ENCODE data around the gene ABR. TPM values are rescaled to one million over a fixed set of nuclear protein-coding genes. Genes with fewer than 3 reads are reported as not detected.
"Not testable (repeated sequence)": the region's sequence is repeated elsewhere in the genome, so short reads cannot be mapped to it uniquely, and the experiment has no call there.

ABR gene
- total RNA-seq, 2 experiments from 2014 or later: 143 to 156 TPM

DNA sequence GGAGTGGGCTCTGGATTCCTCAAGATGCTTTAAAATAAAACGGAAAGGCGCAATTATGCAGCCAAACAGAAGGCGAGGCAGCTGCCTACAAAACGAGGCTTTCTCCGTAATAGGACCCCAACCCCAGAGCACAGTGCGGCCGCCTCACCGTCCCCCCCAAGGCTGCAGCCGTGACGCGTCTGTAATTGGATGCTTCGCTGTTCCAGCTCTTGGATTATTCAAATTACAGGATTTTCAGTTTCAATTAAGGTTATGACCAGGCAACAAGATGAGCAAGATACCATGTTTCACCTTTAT lies 37.3 kb upstream of the ABR start:
- H3K27me3 Mint-ChIP-seq (ENCODE audit: low read depth): peaks cover 5% of the 10 kb centered on the region
- ChIA-PET CTCF (no interaction called here), POLR2A (no interaction called here)
- H3K36me3 Mint-ChIP-seq (ENCODE audit: low read depth): no peaks in the 10 kb centered on the region
- H3K27ac Mint-ChIP-seq: no peak overlapping the region
- no peak overlapping the region for H3K4me3 Mint-ChIP-seq
- H3K4me1 Mint-ChIP-seq (ENCODE audit: low read depth): no peaks in the 10 kb centered on the region
- ATAC-seq: no peak
- no peaks in the 10 kb centered on the region for H3K9me3 Mint-ChIP-seq (ENCODE audit: insufficient read depth)
- no peak for DNase-seq

GRCh38 chr17:1216217-1217088 lies 36.7 kb upstream of the ABR start:
- H3K4me1 Mint-ChIP-seq (ENCODE audit: low read depth): no peaks in the 10 kb centered on the region
- no peak for ATAC-seq
- H3K4me3 Mint-ChIP-seq: no peak overlapping the region
- H3K27ac Mint-ChIP-seq: no peak overlapping the region
- no peaks in the 10 kb centered on the region for H3K9me3 Mint-ChIP-seq (ENCODE audit: insufficient read depth)
- ChIA-PET POLR2A (no interaction called here), CTCF (no interaction called here)
- peaks cover 5% of the 10 kb centered on the region for H3K27me3 Mint-ChIP-seq (ENCODE audit: low read depth)
- no peaks in the 10 kb centered on the region for H3K36me3 Mint-ChIP-seq (ENCODE audit: low read depth)
- DNase-seq: no peak

DNA sequence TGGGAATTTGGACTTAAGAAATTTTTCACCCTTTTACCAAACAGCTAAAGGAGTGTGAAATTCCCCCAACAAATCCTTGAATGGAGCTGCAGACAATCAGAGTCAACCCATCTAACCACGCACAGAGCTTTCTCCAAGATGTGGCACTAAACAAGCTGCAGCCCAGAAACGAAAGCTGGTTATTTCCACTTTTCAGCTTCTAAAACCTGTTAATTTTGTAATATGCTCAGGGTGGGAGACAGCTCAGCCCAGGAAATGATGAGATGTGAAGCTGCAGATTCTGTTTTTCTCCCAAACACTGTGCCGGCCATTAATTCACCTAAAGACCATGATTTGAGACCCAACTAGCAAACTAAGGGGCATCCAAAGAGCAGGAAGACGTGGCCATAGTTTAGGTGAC lies 33.2 kb upstream of the ABR start:
- Mint-ChIP-seq H3K27me3 (ENCODE audit: low read depth) (peaks cover 14% of the 10 kb centered on the region), H3K36me3 (ENCODE audit: low read depth) (no peaks in the 10 kb centered on the region), H3K4me1 (ENCODE audit: low read depth) (peaks cover 2% of the 10 kb centered on the region), H3K4me3 (no peak overlapping the region), H3K9me3 (ENCODE audit: insufficient read depth) (no peaks in the 10 kb centered on the region), H3K27ac (no peak overlapping the region)
- no peak for DNase-seq
- no peak for ATAC-seq
- ChIA-PET CTCF (interaction anchor here (0.8 to 0.9 kb wide), 2 partner anchors 25 to 26 kb away, joined by 3 read pairs; no protein-coding TSS in a partner anchor), POLR2A (interaction anchor here (0.6 kb wide), 1 partner anchor 16 kb away, joined by 3 read pairs; no protein-coding TSS in a partner anchor)

DNA sequence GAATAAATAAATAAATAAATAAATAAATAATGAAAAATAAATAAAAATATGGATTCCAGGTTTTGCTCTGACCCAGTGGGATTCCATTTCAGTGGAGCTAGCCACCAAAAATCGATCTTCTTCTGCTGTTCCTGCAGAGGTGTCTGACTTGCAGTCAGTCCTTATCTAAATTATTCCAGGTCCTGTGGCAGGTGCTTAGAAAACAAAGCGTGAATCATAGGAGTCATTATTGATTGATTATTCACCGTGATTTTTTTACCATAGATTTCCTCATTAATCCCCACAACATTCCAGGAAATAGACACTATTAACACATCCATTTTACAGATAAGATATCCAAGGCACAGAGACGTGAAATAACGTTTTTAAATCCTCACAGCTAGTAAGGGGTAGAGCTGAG lies 31.5 kb upstream of the ABR start:
- H3K36me3 Mint-ChIP-seq (ENCODE audit: low read depth): no peaks in the 10 kb centered on the region
- DNase-seq: no peak
- H3K27me3 Mint-ChIP-seq (ENCODE audit: low read depth): peaks cover 12% of the 10 kb centered on the region
- H3K27ac Mint-ChIP-seq: no peak overlapping the region
- ChIA-PET POLR2A (no interaction called here), CTCF (interaction anchor here (0.9 kb wide), 1 partner anchor 89 kb away, joined by 3 read pairs; no protein-coding TSS in a partner anchor)
- peaks cover 5% of the 10 kb centered on the region for H3K4me1 Mint-ChIP-seq (ENCODE audit: low read depth)
- H3K4me3 Mint-ChIP-seq: no peak overlapping the region
- ATAC-seq: no peak
- H3K9me3 Mint-ChIP-seq (ENCODE audit: insufficient read depth): no peaks in the 10 kb centered on the region

GRCh38 chr17:1208966-1209365 lies 29.2 kb upstream of the ABR start:
- CTCF ChIA-PET: no interaction called here
- Mint-ChIP-seq H3K4me3 (no peak overlapping the region), H3K27ac (no peak overlapping the region), H3K36me3 (ENCODE audit: low read depth) (no peaks in the 10 kb centered on the region), H3K4me1 (ENCODE audit: low read depth) (peaks cover 11% of the 10 kb centered on the region), H3K9me3 (ENCODE audit: insufficient read depth) (no peaks in the 10 kb centered on the region), H3K27me3 (ENCODE audit: low read depth) (peaks cover 14% of the 10 kb centered on the region)
- POLR2A ChIA-PET: no interaction called here
- no peak for DNase-seq
- ATAC-seq: no peak

DNA sequence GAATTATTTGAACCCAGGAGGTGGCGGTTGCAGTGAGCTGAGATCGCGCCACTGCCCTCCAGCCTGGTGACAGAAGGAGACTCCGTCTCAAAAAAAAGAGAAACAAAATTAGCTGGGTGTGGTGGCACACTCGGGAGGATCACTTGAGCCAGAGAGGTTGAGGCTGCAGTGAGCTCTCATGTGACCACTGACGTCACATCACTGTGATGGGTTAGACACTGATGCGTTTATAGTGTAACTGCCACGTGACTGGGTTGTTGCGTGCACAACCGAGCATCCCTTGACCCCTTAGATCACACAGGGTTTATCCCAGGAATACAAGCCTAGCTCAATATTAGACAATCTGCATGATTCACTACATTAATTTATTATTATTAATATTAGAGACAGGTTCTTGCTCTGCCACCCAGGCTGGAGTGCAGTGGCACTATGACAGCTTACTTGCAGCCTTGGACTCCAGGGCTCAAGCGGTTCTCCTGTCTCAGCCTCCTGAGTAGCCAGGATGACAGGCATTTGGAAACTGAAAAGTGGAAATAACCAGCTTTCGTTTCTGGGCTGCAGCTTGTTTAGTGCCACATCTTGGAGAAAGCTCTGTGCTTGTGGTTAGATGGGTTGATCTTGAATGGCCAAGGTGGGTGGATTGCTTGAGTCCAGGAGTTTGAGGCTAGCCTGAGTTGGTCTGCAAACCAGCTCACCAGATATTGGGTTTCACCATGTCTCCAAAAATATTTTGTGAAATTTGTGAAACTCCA lies 26.4 kb upstream of the ABR start:
- H3K27ac Mint-ChIP-seq: no peak overlapping the region
- CTCF ChIA-PET: interaction anchor here (0.7 to 2.4 kb wide), 4 partner anchors 18 to 130 kb away, joined by 3 to 9 read pairs (median 3); no protein-coding TSS in a partner anchor
- ATAC-seq (no peak), DNase-seq (no peak)
- peaks cover 9% of the 10 kb centered on the region for H3K36me3 Mint-ChIP-seq (ENCODE audit: low read depth)
- H3K4me3 Mint-ChIP-seq: no peak overlapping the region
- peaks cover 11% of the 10 kb centered on the region for H3K27me3 Mint-ChIP-seq (ENCODE audit: low read depth)
- peaks cover 30% of the 10 kb centered on the region for H3K4me1 Mint-ChIP-seq (ENCODE audit: low read depth)
- POLR2A ChIA-PET: interaction anchor here (0.7 to 1.8 kb wide), 3 partner anchors 22 to 23 kb away, joined by 3 to 4 read pairs (median 3); no protein-coding TSS in a partner anchor
- H3K9me3 Mint-ChIP-seq (ENCODE audit: insufficient read depth): no peaks in the 10 kb centered on the region

- Mint-ChIP-seq H3K4me3 (peak overlapping the region; percentile 42), H3K36me3 (ENCODE audit: low read depth) (peaks cover 9% of the 10 kb centered on the region), H3K9me3 (ENCODE audit: insufficient read depth) (no peaks in the 10 kb centered on the region), H3K27ac (no peak overlapping the region), H3K27me3 (ENCODE audit: low read depth) (peaks cover 2% of the 10 kb centered on the region), H3K4me1 (ENCODE audit: low read depth) (peaks cover 49% of the 10 kb centered on the region)
- DNase-seq (no peak), ATAC-seq (no peak)
- ChIA-PET POLR2A (no interaction called here), CTCF (no interaction called here)
Measured at GRCh38 chr17:1203967-1204291, 24.1 kb upstream of the ABR start.

GRCh38 chr17:1203111-1203966 lies 23.6 kb upstream of the ABR start:
- peak; percentile 56 for DNase-seq
- H3K27me3 Mint-ChIP-seq (ENCODE audit: low read depth): peaks cover 2% of the 10 kb centered on the region
- no peak overlapping the region for H3K27ac Mint-ChIP-seq
- peaks cover 55% of the 10 kb centered on the region for H3K4me1 Mint-ChIP-seq (ENCODE audit: low read depth)
- ChIA-PET POLR2A (no interaction called here), CTCF (interaction anchor here (3.2 kb wide), 1 partner anchor 16 kb away, joined by 29 read pairs; no protein-coding TSS in a partner anchor)
- peak; percentile 17 for ATAC-seq
- H3K4me3 Mint-ChIP-seq: no peak overlapping the region
- H3K36me3 Mint-ChIP-seq (ENCODE audit: low read depth): peaks cover 9% of the 10 kb centered on the region
- no peaks in the 10 kb centered on the region for H3K9me3 Mint-ChIP-seq (ENCODE audit: insufficient read depth)

- ChIA-PET POLR2A (no interaction called here), CTCF (interaction anchor here (1.9 to 3.2 kb wide), 3 partner anchors 10 to 80 kb away, joined by 5 to 29 read pairs (median 18); no protein-coding TSS in a partner anchor)
- Mint-ChIP-seq H3K27me3 (ENCODE audit: low read depth) (peaks cover 2% of the 10 kb centered on the region), H3K4me1 (ENCODE audit: low read depth) (peaks cover 66% of the 10 kb centered on the region), H3K27ac (peak overlapping the region; percentile 93), H3K36me3 (ENCODE audit: low read depth) (peaks cover 12% of the 10 kb centered on the region), H3K9me3 (ENCODE audit: insufficient read depth) (no peaks in the 10 kb centered on the region), H3K4me3 (peak overlapping the region; percentile 57)
- ATAC-seq: no peak
- no peak for DNase-seq
Measured at GRCh38 chr17:1202291-1202690, 22.5 kb upstream of the ABR start.

GRCh38 chr17:1201132-1201702 lies 21.4 kb upstream of the ABR start:
- peaks cover 71% of the 10 kb centered on the region for H3K4me1 Mint-ChIP-seq (ENCODE audit: low read depth)
- H3K27ac Mint-ChIP-seq: peak overlapping the region; percentile 93
- CTCF ChIA-PET: interaction anchor here (0.9 to 3.2 kb wide), 7 partner anchors 9 to 429 kb away, joined by 3 to 29 read pairs (median 5); no protein-coding TSS in a partner anchor
- peak; percentile 73 for ATAC-seq
- POLR2A ChIA-PET: interaction anchor here (1.0 to 1.5 kb wide), 4 partner anchors 9 to 93 kb away, joined by 3 to 7 read pairs (median 4); no protein-coding TSS in a partner anchor
- H3K4me3 Mint-ChIP-seq: peak overlapping the region; percentile 57
- H3K27me3 Mint-ChIP-seq (ENCODE audit: low read depth): peaks cover 2% of the 10 kb centered on the region
- H3K36me3 Mint-ChIP-seq (ENCODE audit: low read depth): peaks cover 14% of the 10 kb centered on the region
- DNase-seq: peak; percentile 90
- no peaks in the 10 kb centered on the region for H3K9me3 Mint-ChIP-seq (ENCODE audit: insufficient read depth)

- Mint-ChIP-seq H3K36me3 (ENCODE audit: low read depth) (peaks cover 14% of the 10 kb centered on the region), H3K27ac (peak overlapping the region; percentile 92), H3K4me3 (peak overlapping the region; percentile 31), H3K4me1 (ENCODE audit: low read depth) (peaks cover 73% of the 10 kb centered on the region)
- POLR2A ChIA-PET; ATAC-seq; H3K27me3 Mint-ChIP-seq (ENCODE audit: low read depth); H3K9me3 Mint-ChIP-seq (ENCODE audit: insufficient read depth): not testable (repeated sequence)
- CTCF ChIA-PET: interaction anchor here (1.0 to 2.9 kb wide), 3 partner anchors 12 to 166 kb away, joined by 3 to 18 read pairs (median 4); no protein-coding TSS in a partner anchor
- DNase-seq: peak; percentile 32
Measured at GRCh38 chr17:1199271-1199743, 19.5 kb upstream of the ABR start.
